CD4-positive, CD25-positive, alpha-beta regulatory T cell (primary cell): ENCODE results near the gene IFIT1B. TPM values are rescaled to one million over a fixed set of nuclear protein-coding genes. Genes with fewer than 3 reads are reported as not detected.
"Not testable (repeated sequence)": the region's sequence is repeated elsewhere in the genome, so short reads cannot be mapped to it uniquely, and the experiment has no call there.

Experiments used
- ATAC-seq, 2 donors: fragments of 150-1000 bp; cut with Tn5 transposase; one replicate each; pipeline ENCODE4 v1.10.0; 2021; ENCODE audit warnings: low read depth in 2 of 2, moderate number of reproducible peaks in 2 of 2, moderate library complexity in 1 of 2
- DNase-seq, 3 donors: peaks; one replicate each; pipeline versions ENCODE4 v3.0.0 to v3.0.0-alpha.2; 2012 to 2022; ENCODE audit warnings: mixed read lengths in 1 of 3
- H3K27ac ChIP-seq: one replicate; pipeline ENCODE4 v1.7.0; 2013; ENCODE audit warnings: mild to moderate bottlenecking, low read length; ENCODE audit not compliant: insufficient read depth, poor library complexity, severe bottlenecking
- H3K27me3 ChIP-seq: one replicate; pipeline ENCODE4 v1.7.0; 2013; ENCODE audit warnings: low read length; ENCODE audit not compliant: control insufficient read depth, insufficient read depth
- H3K36me3 ChIP-seq: one replicate; pipeline ENCODE4 v1.7.0; 2013; ENCODE audit warnings: mild to moderate bottlenecking, low read length, moderate library complexity; ENCODE audit not compliant: control insufficient read depth, insufficient read depth
- H3K4me1 ChIP-seq: 2 replicates; pipeline ENCODE4 v1.7.0; 2013; ENCODE audit warnings: mild to moderate bottlenecking, low read length; ENCODE audit not compliant: insufficient read depth, control insufficient read depth, poor library complexity, severe bottlenecking
- H3K4me3 ChIP-seq: one replicate; pipeline ENCODE4 v1.7.0; 2013; ENCODE audit warnings: low read depth, mild to moderate bottlenecking, low read length, moderate library complexity
- H3K9me3 ChIP-seq, 2 experiments: 1 replicate in 1 of 2; 2 replicates in 1 of 2; pipeline ENCODE4 v1.7.0; 2013; ENCODE audit warnings: low read length in 2 of 2, mild to moderate bottlenecking in 1 of 2, moderate library complexity in 1 of 2; ENCODE audit not compliant: control insufficient read depth in 2 of 2
- H3K27ac Mint-ChIP-seq, 3 donors: one replicate each; pipeline ENCODE4 v1.8.0; 2020 to 2022; ENCODE audit warnings: mild to moderate bottlenecking in 3 of 3, mixed read lengths in 3 of 3, moderate library complexity in 2 of 3
- H3K27me3 Mint-ChIP-seq: one replicate; pipeline ENCODE4 v1.8.0; 2022; ENCODE audit warnings: mild to moderate bottlenecking, mixed read lengths
- H3K36me3 Mint-ChIP-seq: one replicate; pipeline ENCODE4 v1.8.0; 2020; ENCODE audit warnings: mixed read lengths
- H3K4me1 Mint-ChIP-seq, 4 donors: one replicate each; pipeline ENCODE4 v1.8.0; 2020 to 2022; ENCODE audit warnings: mixed read lengths in 4 of 4, mild to moderate bottlenecking in 1 of 4
- H3K4me3 Mint-ChIP-seq, 4 donors: one replicate each; pipeline ENCODE4 v1.8.0; 2020 to 2022; ENCODE audit warnings: mild to moderate bottlenecking in 4 of 4, mixed read lengths in 4 of 4, moderate library complexity in 3 of 4
- H3K9me3 Mint-ChIP-seq, 7 donors: one replicate each; pipeline ENCODE4 v1.8.0; 2020 to 2022; ENCODE audit warnings: mixed read lengths in 7 of 7, mild to moderate bottlenecking in 3 of 7, moderate library complexity in 2 of 7
- polyA plus RNA-seq, 4 donors: library from polyadenylated mRNA; unstranded; fragments of 300-500 nt; fragmentation: Illumina TruSeq; gene quantifications; one replicate each; pipeline ENCODE4 v1.2.3, GENCODE V29; 2021
- total RNA-seq: library from RNA; stranded (reverse); gene quantifications from one replicate; pipeline ENCODE4 v1.2.3, GENCODE V29; 2022

Gene IFIT1B
- total and polyA plus RNA-seq, 5 donors from 2014 or later, result 0.08 TPM; not detected in 4

DNA sequence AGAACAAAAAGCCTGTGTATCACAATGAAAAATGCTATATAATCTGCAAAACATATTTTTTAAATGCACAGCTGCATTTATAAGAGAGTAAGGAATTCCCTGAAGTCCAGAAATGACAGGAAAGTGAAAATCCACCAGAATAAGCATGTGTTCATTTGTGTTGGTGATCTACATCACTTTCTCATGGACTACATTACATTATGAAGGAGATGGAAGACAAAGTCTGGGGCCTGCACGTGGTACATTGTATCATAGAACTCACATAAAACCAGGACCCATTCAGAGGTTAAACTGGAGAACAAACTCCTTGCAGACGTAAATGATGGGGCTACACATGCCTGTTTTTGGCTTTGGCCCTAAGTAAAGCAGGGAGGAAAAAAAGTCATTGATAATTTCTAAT, 33.7 kb upstream of the IFIT1B start:
- no peaks in the 10 kb centered on the region for H3K27me3 ChIP-seq
- DNase-seq (no peak), ATAC-seq (no peak)
- Mint-ChIP-seq H3K4me1 (peaks cover under 1 to 8% (median 2%) of the 10 kb centered on the region in 4 donors), H3K27ac (no peak overlapping the region), H3K9me3 (no peaks in the 10 kb centered on the region), H3K36me3 (peaks cover 15% of the 10 kb centered on the region), H3K4me3 (no peak overlapping the region), H3K27me3 (no peaks in the 10 kb centered on the region)
- H3K4me3 ChIP-seq, result no peak overlapping the region
- no peak overlapping the region for H3K27ac ChIP-seq
- H3K36me3 ChIP-seq, result peaks cover 11% of the 10 kb centered on the region
- no peaks in the 10 kb centered on the region for H3K9me3 ChIP-seq
- no peaks in the 10 kb centered on the region for H3K4me1 ChIP-seq

DNA sequence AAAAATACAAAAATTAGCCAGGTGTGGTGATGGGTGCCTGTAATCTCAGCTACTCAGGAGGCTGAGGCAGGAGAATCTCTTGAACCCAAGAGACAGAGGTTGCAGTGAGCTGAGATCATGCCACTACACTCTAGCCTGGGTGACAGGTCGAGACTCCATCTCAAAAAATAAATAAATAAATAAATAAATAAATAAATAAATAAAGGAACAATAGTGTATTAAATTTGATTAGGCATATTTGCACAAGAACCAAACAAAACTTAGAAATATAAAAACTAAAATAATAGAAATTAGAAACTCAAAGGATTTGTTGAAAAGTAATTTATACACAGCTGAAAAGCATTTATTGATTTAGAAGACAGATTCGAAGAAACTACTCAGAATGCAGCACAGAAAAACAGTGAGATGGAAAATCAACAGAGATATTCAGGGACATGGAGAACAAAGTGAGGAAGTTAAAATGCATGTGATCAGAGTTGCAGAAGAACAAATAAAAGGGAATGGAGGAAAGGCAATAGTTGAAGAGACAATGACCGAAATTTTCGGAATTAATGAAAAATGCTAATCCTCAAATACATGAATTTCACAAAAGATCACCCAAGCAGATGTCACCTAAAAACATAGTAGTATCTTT, 32.4 kb upstream of the IFIT1B start:
- no peak overlapping the region for H3K27ac Mint-ChIP-seq
- peaks cover 2% of the 10 kb centered on the region for H3K4me1 ChIP-seq
- no peaks in the 10 kb centered on the region for H3K9me3 Mint-ChIP-seq
- peaks cover 3 to 11% (median 4%) of the 10 kb centered on the region in 4 donors for H3K4me1 Mint-ChIP-seq
- H3K27me3 ChIP-seq, result no peaks in the 10 kb centered on the region
- H3K9me3 ChIP-seq, result no peaks in the 10 kb centered on the region
- no peak for DNase-seq
- no peak overlapping the region for H3K4me3 Mint-ChIP-seq
- H3K36me3 ChIP-seq, result peaks cover 4% of the 10 kb centered on the region
- H3K36me3 Mint-ChIP-seq, result peaks cover 5% of the 10 kb centered on the region
- ATAC-seq, result no peak
- H3K27me3 Mint-ChIP-seq, result no peaks in the 10 kb centered on the region
- H3K4me3 ChIP-seq, result no peak overlapping the region
- H3K27ac ChIP-seq, result no peak overlapping the region

DNA sequence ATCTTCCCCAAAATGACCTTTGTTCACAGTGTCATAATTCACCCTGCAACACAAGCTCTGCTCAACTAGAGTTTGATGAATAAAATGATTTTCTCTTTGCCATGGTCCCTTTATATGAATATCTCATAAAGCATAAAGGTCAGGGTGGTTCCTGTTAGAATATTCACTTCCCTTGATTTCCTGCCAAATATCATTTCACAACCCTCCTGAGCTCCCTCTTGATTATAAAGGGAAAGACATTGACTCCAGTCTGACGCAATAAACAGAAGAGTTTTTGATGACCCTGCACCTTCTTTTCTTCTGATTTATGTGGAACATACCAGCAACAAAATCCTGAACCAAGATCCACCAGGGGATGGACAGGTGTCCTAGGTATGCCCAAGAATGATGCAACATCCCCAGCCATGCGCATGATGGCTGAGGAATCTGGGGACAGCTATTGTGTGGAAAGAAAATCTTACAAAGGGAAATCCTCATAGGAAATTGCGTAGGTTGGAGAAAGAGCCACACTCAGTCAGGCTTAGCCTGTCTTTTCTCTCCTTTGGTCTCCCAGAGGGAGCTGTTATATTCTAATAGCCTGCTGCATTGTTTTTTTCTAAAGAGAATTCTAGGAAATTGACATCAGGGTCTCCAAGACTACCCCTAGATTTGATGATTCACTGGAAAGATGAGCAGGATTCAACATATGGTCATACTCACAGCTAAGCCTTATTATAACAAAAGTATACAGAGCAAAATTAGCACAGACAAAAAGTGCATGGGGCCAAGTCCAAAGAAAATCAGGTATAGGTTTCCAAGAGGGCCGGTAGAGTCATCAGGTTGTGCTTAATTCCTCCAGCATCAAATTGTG, 31.2 kb upstream of the IFIT1B start:
- Histone ChIP-seq H3K9me3 (no peaks in the 10 kb centered on the region), H3K36me3 (no peaks in the 10 kb centered on the region), H3K4me1 (peaks cover 7% of the 10 kb centered on the region), H3K27me3 (no peaks in the 10 kb centered on the region), H3K4me3 (no peak overlapping the region), H3K27ac (no peak overlapping the region)
- no peaks in the 10 kb centered on the region for H3K36me3 Mint-ChIP-seq
- no peak for DNase-seq
- no peak for ATAC-seq
- no peaks in the 10 kb centered on the region for H3K9me3 Mint-ChIP-seq
- H3K27ac Mint-ChIP-seq, result peak overlapping the region in 1 of 3 donors; percentile 37
- H3K4me3 Mint-ChIP-seq, result no peak overlapping the region
- peaks cover 8 to 22% (median 9%) of the 10 kb centered on the region in 4 donors for H3K4me1 Mint-ChIP-seq
- no peaks in the 10 kb centered on the region for H3K27me3 Mint-ChIP-seq

DNA sequence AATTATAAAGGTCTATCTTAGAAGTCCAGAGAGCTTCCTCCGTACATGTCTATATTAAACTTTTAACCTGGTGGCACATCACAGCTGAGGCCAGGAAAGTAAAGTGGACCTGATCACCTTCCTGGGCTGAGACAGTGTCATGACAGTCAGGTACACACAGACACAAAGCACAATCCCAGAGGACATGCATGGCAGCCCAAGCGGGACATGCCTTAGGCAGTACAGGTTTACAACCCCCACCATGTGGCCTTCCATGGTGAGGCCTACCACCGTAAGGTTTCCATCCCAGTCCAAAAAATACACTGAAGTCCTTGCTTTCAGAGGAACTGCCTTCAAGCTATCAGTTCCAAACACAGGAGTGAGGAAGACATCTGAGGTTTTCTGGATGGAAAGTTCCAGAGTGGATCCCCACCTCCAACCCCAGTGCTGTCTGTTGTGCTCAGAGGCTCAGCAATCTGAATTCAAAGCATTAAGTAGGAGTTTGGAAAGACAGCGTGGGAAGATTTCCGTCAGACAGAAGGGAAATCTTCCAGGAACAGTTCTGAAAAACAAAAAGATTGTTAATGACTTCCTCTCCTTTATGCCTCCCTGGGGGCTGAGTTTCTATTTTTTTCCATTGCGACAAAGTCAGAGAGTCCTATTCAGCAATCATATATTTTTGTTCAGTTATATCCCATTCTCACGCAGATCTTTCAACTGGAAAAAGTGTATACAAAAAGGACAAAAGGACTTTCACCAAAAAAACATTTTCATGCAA, 30.0 kb upstream of the IFIT1B start:
- Histone ChIP-seq H3K36me3 (no peaks in the 10 kb centered on the region), H3K4me3 (no peak overlapping the region), H3K9me3 (no peaks in the 10 kb centered on the region), H3K4me1 (peaks cover 7% of the 10 kb centered on the region), H3K27me3 (no peaks in the 10 kb centered on the region), H3K27ac (no peak overlapping the region)
- Mint-ChIP-seq H3K9me3 (no peaks in the 10 kb centered on the region), H3K27me3 (no peaks in the 10 kb centered on the region), H3K4me3 (no peak overlapping the region), H3K27ac (no peak overlapping the region), H3K36me3 (no peaks in the 10 kb centered on the region), H3K4me1 (peaks cover 9 to 23% (median 11%) of the 10 kb centered on the region in 4 donors)
- ATAC-seq (no peak), DNase-seq (no peak)

DNA sequence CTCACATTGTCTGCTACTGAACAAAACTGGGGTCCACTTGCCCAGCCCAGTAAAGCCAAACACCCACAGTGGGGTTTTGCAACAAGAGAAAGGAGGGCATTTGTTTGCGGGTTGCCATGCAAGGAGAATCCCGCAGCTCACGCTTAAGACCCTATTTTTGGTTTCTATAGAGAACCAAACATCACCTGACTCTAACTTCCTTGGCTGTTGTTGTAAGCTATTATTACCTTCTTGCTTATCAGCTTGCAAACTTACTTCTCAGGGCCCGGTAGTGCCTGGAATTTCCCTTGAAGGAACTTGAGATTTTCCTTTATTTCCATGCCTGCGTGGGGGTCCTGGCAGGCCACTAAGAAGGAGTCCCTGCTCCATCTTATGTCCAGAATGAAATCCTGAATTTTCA, 29.4 kb upstream of the IFIT1B start:
- Histone ChIP-seq H3K27ac (no peak overlapping the region), H3K4me1 (peaks cover 7% of the 10 kb centered on the region), H3K9me3 (no peaks in the 10 kb centered on the region), H3K4me3 (no peak overlapping the region), H3K27me3 (no peaks in the 10 kb centered on the region), H3K36me3 (no peaks in the 10 kb centered on the region)
- peaks cover 9 to 23% (median 11%) of the 10 kb centered on the region in 4 donors for H3K4me1 Mint-ChIP-seq
- H3K27ac Mint-ChIP-seq, result no peak overlapping the region
- H3K36me3 Mint-ChIP-seq, result no peaks in the 10 kb centered on the region
- H3K4me3 Mint-ChIP-seq, result no peak overlapping the region
- no peaks in the 10 kb centered on the region for H3K27me3 Mint-ChIP-seq
- DNase-seq, result no peak
- ATAC-seq, result no peak
- H3K9me3 Mint-ChIP-seq, result no peaks in the 10 kb centered on the region

DNA sequence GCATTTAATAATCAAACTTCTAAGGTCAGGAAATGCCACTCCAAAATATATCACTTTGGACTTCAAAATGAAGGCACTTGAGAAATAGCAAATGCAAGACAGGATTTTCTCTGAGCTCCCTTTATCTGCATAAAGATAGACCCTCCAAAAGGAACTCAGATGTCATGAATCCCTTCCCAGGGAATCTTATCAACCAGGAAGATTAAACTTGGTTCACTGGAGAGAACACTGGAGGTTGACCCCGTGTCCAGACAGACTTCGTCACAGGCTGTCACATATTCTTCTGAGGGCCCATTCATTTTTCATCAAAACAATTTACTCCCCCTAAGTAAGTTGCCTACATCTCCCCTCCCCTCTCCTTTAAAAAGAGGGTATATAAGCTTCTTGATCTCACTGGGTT, 28.9 kb upstream of the IFIT1B start:
- no peaks in the 10 kb centered on the region for H3K36me3 Mint-ChIP-seq
- no peak for ATAC-seq
- H3K4me1 Mint-ChIP-seq, result peaks cover 9 to 23% (median 11%) of the 10 kb centered on the region in 4 donors
- H3K9me3 ChIP-seq, result no peaks in the 10 kb centered on the region
- peaks cover 0 to 1% (median 0%) of the 10 kb centered on the region in 7 donors for H3K9me3 Mint-ChIP-seq
- no peak overlapping the region for H3K4me3 Mint-ChIP-seq
- peaks cover 7% of the 10 kb centered on the region for H3K4me1 ChIP-seq
- H3K27me3 ChIP-seq, result no peaks in the 10 kb centered on the region
- H3K4me3 ChIP-seq, result no peak overlapping the region
- no peak overlapping the region for H3K27ac Mint-ChIP-seq
- no peak for DNase-seq
- no peak overlapping the region for H3K27ac ChIP-seq
- no peaks in the 10 kb centered on the region for H3K27me3 Mint-ChIP-seq
- no peaks in the 10 kb centered on the region for H3K36me3 ChIP-seq

DNA sequence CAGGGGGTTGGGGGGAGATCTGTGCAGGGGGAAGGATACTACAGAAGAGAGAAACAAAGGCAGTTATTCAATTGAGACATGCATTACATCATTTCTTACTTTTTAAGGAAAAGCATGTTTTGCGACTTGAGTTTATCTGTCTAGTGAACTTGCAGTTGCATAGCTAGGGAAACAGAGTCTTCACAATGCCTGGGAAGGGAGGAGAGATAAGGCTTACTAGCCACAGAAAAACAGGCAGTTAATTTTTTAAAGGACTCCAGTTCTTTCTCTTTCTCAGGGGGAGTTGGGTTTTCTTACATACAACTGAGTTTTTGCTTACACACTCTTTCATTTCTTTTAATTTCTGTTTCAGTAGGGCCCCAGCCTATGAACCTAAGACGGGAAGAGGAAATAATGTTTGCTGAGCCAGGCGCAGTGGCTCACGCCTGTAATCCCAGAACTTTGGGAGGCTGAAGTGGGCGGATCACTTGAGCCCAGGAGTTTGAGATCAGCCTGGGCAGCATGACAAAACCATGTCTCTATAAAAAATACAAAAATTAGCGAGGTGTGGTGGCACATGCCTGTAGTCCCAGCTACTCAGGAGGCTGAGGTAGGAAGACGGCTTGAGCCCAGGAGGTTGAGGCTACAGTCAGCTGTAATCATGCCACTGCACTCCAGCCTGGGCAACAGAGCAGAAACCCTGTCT, 27.1 kb upstream of the IFIT1B start:
- not testable (repeated sequence) for H3K36me3 Mint-ChIP-seq, H3K4me1 ChIP-seq, H3K27me3 Mint-ChIP-seq, ATAC-seq, H3K4me3 ChIP-seq, H3K36me3 ChIP-seq, H3K27ac ChIP-seq, H3K9me3 ChIP-seq, H3K27me3 ChIP-seq, H3K9me3 Mint-ChIP-seq
- Mint-ChIP-seq H3K4me1 (peaks cover 7 to 23% (median 11%) of the 10 kb centered on the region in 4 donors), H3K4me3 (peak overlapping the region in 1 of 4 donors; percentile 2), H3K27ac (peak overlapping the region in 1 of 3 donors; percentile 4)
- DNase-seq, result peak in 1 of 3 donors; percentile 32
